Neuron (in vitro differentiated cells): Measurements from ENCODE around the gene SLC38A9.
"Not testable (repeated sequence)": the region's sequence is repeated elsewhere in the genome, so short reads cannot be mapped to it uniquely, and the experiment has no call there.

Experiments used
- H2AFZ ChIP-seq: one replicate; pipeline ENCODE4 v1.6.1; 2013; ENCODE audit warnings: low read depth, mild to moderate bottlenecking, inconsistent platforms, low read length, moderate library complexity
- H3K27me3 ChIP-seq: one replicate; pipeline ENCODE4 v1.6.1; 2013; ENCODE audit warnings: low read length; ENCODE audit not compliant: insufficient read depth
- H3K36me3 ChIP-seq: one replicate; pipeline ENCODE4 v1.6.1; 2013; ENCODE audit warnings: low read length; ENCODE audit not compliant: insufficient read depth
- H3K4me1 ChIP-seq: one replicate; pipeline ENCODE4 v1.6.1; 2013; ENCODE audit warnings: low read length; ENCODE audit not compliant: insufficient read depth
- H3K4me3 ChIP-seq: 2 replicates; pipeline ENCODE4 v1.5.1; 2013; ENCODE audit warnings: mild to moderate bottlenecking, low read length, moderate library complexity
- H3K9me3 ChIP-seq: one replicate; pipeline ENCODE4 v1.6.1; 2013; ENCODE audit warnings: low read length

The SLC38A9 gene

GRCh38 chr5:55712023-55712859 is at the start of gene SLC38A9:
SLC38A9 (minus strand) TSS chr5:55712324; CDS start chr5:55697958, 14,366 bp downstream.
- peaks cover 3% of the 10 kb centered on the region for H3K36me3 ChIP-seq
- peaks cover 3% of the 10 kb centered on the region for H3K9me3 ChIP-seq
- H3K4me3 ChIP-seq: peak within 1 kb of the TSS; percentile 86
- H2AFZ ChIP-seq: peak within 1 kb of the TSS; percentile 92
- peaks cover 11% of the 10 kb centered on the region for H3K4me1 ChIP-seq
- no peaks in the 10 kb centered on the region for H3K27me3 ChIP-seq

DNA sequence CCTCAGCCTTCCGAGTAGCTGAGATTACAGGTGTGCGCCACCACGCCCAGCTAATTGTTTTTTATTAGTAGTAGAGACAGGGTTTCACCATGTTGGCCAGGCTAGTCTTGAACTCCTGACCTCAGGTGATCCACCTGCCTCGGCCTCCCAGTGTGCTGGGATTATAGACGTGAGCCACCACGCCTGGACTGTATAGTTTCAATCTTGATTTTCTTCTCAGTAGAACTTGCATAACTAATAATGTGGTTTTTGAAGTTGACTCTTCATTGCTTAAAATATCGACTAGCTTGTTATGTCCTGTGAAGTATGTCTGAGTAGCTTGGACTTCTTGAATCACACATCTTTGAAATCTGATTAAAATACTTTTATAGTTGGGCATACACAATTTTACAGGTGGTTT is 49.6 kb upstream of the SLC38A9 start:
- not testable (repeated sequence) for H3K27me3 ChIP-seq, H3K36me3 ChIP-seq, H3K9me3 ChIP-seq

GRCh38 chr5:55758714-55759113 is 46.6 kb upstream of the SLC38A9 start:
- H3K4me1 ChIP-seq: no peaks in the 10 kb centered on the region
- no peak overlapping the region for H3K4me3 ChIP-seq
- H3K36me3 ChIP-seq: no peaks in the 10 kb centered on the region
- H3K27me3 ChIP-seq: no peaks in the 10 kb centered on the region
- H3K9me3 ChIP-seq: no peaks in the 10 kb centered on the region
- no peak overlapping the region for H2AFZ ChIP-seq

More for the DNA sequence above, 49.6 kb upstream of the SLC38A9 start:
- not testable (repeated sequence) for H3K4me3 ChIP-seq, H2AFZ ChIP-seq, H3K4me1 ChIP-seq

GRCh38 chr5:55758231-55758630 is 46.1 kb upstream of the SLC38A9 start:
- H3K36me3 ChIP-seq: no peaks in the 10 kb centered on the region
- no peak overlapping the region for H3K4me3 ChIP-seq
- H2AFZ ChIP-seq: no peak overlapping the region
- no peaks in the 10 kb centered on the region for H3K4me1 ChIP-seq
- H3K27me3 ChIP-seq: no peaks in the 10 kb centered on the region
- no peaks in the 10 kb centered on the region for H3K9me3 ChIP-seq

- Histone ChIP-seq H3K27me3 (peaks cover 2% of the 10 kb centered on the region), H3K4me3 (no peak overlapping the region), H3K36me3 (no peaks in the 10 kb centered on the region), H2AFZ (no peak overlapping the region), H3K4me1 (no peaks in the 10 kb centered on the region), H3K9me3 (no peaks in the 10 kb centered on the region)
These were observed 38.4 kb upstream of the SLC38A9 start for GRCh38 chr5:55750499-55750898.

- no peak overlapping the region for H2AFZ ChIP-seq
- H3K27me3 ChIP-seq: peaks cover 2% of the 10 kb centered on the region
- H3K36me3 ChIP-seq: no peaks in the 10 kb centered on the region
- H3K4me3 ChIP-seq: no peak overlapping the region
- H3K4me1 ChIP-seq: no peaks in the 10 kb centered on the region
- no peaks in the 10 kb centered on the region for H3K9me3 ChIP-seq
These were observed 37.9 kb upstream of the SLC38A9 start for GRCh38 chr5:55750063-55750462.

- Histone ChIP-seq H3K36me3 (no peaks in the 10 kb centered on the region), H3K27me3 (peaks cover 2% of the 10 kb centered on the region), H3K4me3 (no peak overlapping the region), H3K4me1 (no peaks in the 10 kb centered on the region), H2AFZ (peak overlapping the region; percentile 10), H3K9me3 (no peaks in the 10 kb centered on the region)
These were observed 37.3 kb upstream of the SLC38A9 start for GRCh38 chr5:55749387-55749786.

DNA sequence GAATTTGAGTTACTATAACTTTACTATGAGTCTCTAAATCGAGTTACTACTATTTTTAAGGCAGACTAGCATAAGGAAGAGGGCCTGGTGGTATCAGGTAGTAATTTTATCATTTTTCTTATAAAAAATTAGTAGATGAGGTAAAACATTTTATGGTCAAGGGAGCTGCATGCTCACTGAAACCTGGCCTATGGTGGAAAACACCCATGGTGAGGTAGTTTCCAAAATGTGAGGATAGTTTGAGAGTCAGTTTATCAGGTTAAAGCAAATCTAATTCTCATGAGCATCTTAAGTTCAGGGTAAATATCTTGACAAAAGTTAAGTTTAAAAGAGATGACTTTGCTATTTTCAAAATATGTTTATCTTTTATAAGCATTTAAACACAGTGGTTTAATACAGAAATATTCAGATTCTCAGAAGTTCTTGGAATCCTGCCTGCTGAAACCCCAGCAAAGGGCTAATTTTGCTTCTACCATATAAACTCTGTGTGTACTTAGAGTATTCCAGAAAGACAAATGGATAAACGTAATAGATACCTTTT is 35.7 kb upstream of the SLC38A9 start:
- H3K4me3 ChIP-seq: no peak overlapping the region
- no peaks in the 10 kb centered on the region for H3K36me3 ChIP-seq
- H3K9me3 ChIP-seq: no peaks in the 10 kb centered on the region
- H3K4me1 ChIP-seq: no peaks in the 10 kb centered on the region
- H3K27me3 ChIP-seq: peaks cover 2% of the 10 kb centered on the region
- no peak overlapping the region for H2AFZ ChIP-seq

DNA sequence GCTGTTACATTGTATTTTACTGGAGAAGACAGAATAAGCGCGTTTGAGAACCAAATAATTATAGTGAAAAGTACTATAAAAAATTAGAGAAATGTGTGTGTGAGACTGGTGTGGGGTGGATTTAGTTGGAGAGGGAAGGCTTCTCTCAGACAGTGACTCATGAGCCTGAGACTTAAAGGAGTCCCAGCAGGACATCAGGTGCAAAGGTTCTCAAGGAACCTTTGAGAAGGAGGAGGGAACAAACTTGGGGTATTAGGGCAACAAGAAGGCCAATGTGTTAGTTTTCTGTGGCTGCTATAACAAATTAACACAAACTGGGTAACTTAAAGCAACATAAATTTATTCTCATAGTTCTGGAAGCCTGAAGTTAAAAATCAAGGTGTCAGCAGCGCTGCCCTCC is 30.7 kb upstream of the SLC38A9 start:
- H3K36me3 ChIP-seq: no peaks in the 10 kb centered on the region
- no peaks in the 10 kb centered on the region for H3K9me3 ChIP-seq
- H3K4me1 ChIP-seq: no peaks in the 10 kb centered on the region
- no peak overlapping the region for H3K4me3 ChIP-seq
- no peak overlapping the region for H2AFZ ChIP-seq
- H3K27me3 ChIP-seq: peaks cover 2% of the 10 kb centered on the region

GRCh38 chr5:55737793-55738192 is 25.7 kb upstream of the SLC38A9 start, which contains the start of gene DDX4:
DDX4 (plus strand) TSS chr5:55738061; CDS start chr5:55738964, 903 bp downstream.
- H3K27me3 ChIP-seq: no peaks in the 10 kb centered on the region
- no peaks in the 10 kb centered on the region for H3K36me3 ChIP-seq
- no peak within 1 kb of the TSS for H2AFZ ChIP-seq
- no peak within 1 kb of the TSS for H3K4me3 ChIP-seq
- no peaks in the 10 kb centered on the region for H3K9me3 ChIP-seq
- no peaks in the 10 kb centered on the region for H3K4me1 ChIP-seq

DNA sequence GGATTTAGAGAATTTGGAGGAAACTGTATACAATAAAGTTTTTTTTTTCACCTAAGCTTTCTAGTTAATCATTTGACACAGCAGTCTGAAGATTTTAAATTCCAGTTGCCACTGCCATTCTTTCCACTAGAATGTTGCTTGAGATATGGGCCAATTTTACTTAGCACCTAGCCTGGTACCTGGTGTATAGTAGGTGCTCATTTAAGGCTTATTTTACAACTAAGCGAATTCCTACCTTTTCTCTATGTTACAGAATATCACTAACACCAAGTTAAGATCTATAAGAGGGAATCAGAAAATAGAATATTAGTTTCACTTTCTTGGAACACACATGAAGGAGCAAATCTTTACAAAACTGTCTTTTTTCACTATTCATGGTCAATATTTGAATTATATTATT is 22.5 kb upstream of the SLC38A9 start:
- no peak overlapping the region for H2AFZ ChIP-seq
- no peak overlapping the region for H3K4me3 ChIP-seq
- no peaks in the 10 kb centered on the region for H3K36me3 ChIP-seq
- no peaks in the 10 kb centered on the region for H3K4me1 ChIP-seq
- no peaks in the 10 kb centered on the region for H3K27me3 ChIP-seq
- no peaks in the 10 kb centered on the region for H3K9me3 ChIP-seq

- Histone ChIP-seq H2AFZ (no peak overlapping the region), H3K4me1 (no peaks in the 10 kb centered on the region), H3K9me3 (no peaks in the 10 kb centered on the region), H3K27me3 (no peaks in the 10 kb centered on the region), H3K4me3 (no peak overlapping the region), H3K36me3 (no peaks in the 10 kb centered on the region)
These were observed 20.5 kb upstream of the SLC38A9 start for GRCh38 chr5:55732585-55732984.

DNA sequence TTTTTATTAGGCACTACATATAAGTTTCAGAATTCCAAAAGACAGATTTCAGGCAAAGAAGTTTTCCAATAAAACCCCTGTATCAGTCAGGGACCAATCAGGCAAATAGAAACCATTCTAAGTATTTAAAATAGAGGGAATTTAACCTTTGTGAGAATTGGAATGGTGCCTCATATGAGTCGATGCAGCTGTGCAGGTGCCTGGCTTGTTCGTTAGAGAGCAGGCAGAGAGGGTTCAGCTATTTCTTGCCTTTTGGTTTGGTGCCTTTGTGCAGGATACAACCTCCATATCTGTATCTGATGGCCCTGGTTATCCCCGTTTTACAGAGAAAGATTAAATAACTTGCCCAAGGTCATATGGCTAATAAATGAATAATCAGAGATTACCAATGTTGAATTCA is 19.7 kb upstream of the SLC38A9 start:
- no peak overlapping the region for H2AFZ ChIP-seq
- no peaks in the 10 kb centered on the region for H3K4me1 ChIP-seq
- no peaks in the 10 kb centered on the region for H3K9me3 ChIP-seq
- H3K4me3 ChIP-seq: no peak overlapping the region
- no peaks in the 10 kb centered on the region for H3K36me3 ChIP-seq
- no peaks in the 10 kb centered on the region for H3K27me3 ChIP-seq
